ENCODE data around the gene SPRED2.

GRCh38 chr2:65354773-65355172, 77.6 kb downstream of the SPRED2 start:
- no peak for TF ChIP-seq EZH2 (IDR thresholded peaks at IDR 0.05)
- no peak for TF ChIP-seq POLR2AphosphoS5 (IDR thresholded peaks at IDR 0.05; ENCODE audit: borderline replicate concordance, low read depth, low read length)
- TF ChIP-seq FOXP2 (optimal IDR thresholded peaks at IDR 0.05; ENCODE audit: control extremely low read depth, extremely low read length, insufficient read depth): no peak
